Measurements from ENCODE around the gene FHL5. TPM values are rescaled to one million over a fixed set of nuclear protein-coding genes. Genes with fewer than 3 reads are reported as not detected.
"Not testable (repeated sequence)": the region's sequence is repeated elsewhere in the genome, so short reads cannot be mapped to it uniquely, and the experiment has no call there.

FHL5 gene
- polyA plus RNA-seq, 4 donors = 0.30 to 7.6 (median 1.4) TPM; not detected in 1

GRCh38 chr6:96537726-96538125 is 25.2 kb upstream of the FHL5 start:
- Histone ChIP-seq H3K9me3 (ENCODE audit: control insufficient read depth in 2 of 2, insufficient read depth in 1 of 2, low read depth in 1 of 2, low read length in 1 of 2) (no peaks in the 10 kb centered on the region), H3K27ac (ENCODE audit: low read depth in 1 of 3, low read length in 2 of 3) (no peak overlapping the region), H3K4me1 (ENCODE audit: control insufficient read depth in 3 of 3, insufficient read depth in 2 of 3, low read depth in 1 of 3, low read length in 2 of 3) (no peaks in the 10 kb centered on the region), H3K36me3 (ENCODE audit: control insufficient read depth in 3 of 3, insufficient read depth in 2 of 3, low read depth in 1 of 3, low read length in 3 of 3) (peaks cover 0 to 9% (median 2%) of the 10 kb centered on the region in 3 donors), H3K27me3 (ENCODE audit: control insufficient read depth in 3 of 3, insufficient read depth in 3 of 3, low read length in 3 of 3) (no peaks in the 10 kb centered on the region), H3K4me3 (ENCODE audit: low read depth in 1 of 3, low read length in 3 of 3) (no peak overlapping the region)
- no peak for DNase-seq
- FAIRE-seq = no peak
- 63 to 73% (median 64%) methylated on average over 5 of the region's 5 CpGs for WGBS, 3 donors

- H3K27me3 ChIP-seq (ENCODE audit: control insufficient read depth in 3 of 3, insufficient read depth in 3 of 3, low read length in 3 of 3) = no peaks in the 10 kb centered on the region
- no peak overlapping the region for H3K4me3 ChIP-seq (ENCODE audit: low read depth in 1 of 3, low read length in 3 of 3)
- H3K9me3 ChIP-seq (ENCODE audit: control insufficient read depth in 2 of 2, insufficient read depth in 1 of 2, low read depth in 1 of 2, low read length in 1 of 2) = no peaks in the 10 kb centered on the region
- peaks cover 0 to 12% (median 2%) of the 10 kb centered on the region in 3 donors for H3K36me3 ChIP-seq (ENCODE audit: control insufficient read depth in 3 of 3, insufficient read depth in 2 of 3, low read depth in 1 of 3, low read length in 3 of 3)
- DNase-seq (no peak), FAIRE-seq (no peak)
- H3K4me1 ChIP-seq (ENCODE audit: control insufficient read depth in 3 of 3, insufficient read depth in 2 of 3, low read depth in 1 of 3, low read length in 2 of 3) = no peaks in the 10 kb centered on the region
- no peak overlapping the region for H3K27ac ChIP-seq (ENCODE audit: low read depth in 1 of 3, low read length in 2 of 3)
Measured at GRCh38 chr6:96542702-96543101, 20.2 kb upstream of the FHL5 start.

DNA sequence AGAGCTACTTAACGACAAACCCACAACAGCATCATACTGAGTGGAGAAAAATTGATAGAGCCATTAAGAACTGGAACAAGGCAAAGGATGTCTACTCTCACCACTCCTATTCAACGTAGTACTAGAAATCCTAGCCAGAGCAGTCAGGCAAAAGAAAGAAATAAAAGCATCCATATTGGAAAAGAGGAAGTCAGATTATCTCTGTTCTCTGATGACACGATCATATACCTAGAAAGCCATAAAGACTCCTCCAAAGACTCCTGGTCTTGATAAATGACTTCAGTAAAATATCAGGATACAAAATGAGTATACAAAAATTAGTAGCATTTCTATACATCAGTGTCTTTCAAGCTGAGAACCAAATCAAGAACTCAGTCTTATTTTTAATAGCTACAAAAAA is 17.0 kb upstream of the FHL5 start:
- WGBS, 3 donors = 97 to 100% (median 97%) methylated on average over 3 of the region's 3 CpGs
- Histone ChIP-seq H3K27ac (ENCODE audit: low read depth in 1 of 3, low read length in 2 of 3) (no peak overlapping the region), H3K4me1 (ENCODE audit: control insufficient read depth in 3 of 3, insufficient read depth in 2 of 3, low read depth in 1 of 3, low read length in 2 of 3) (no peaks in the 10 kb centered on the region), H3K36me3 (ENCODE audit: control insufficient read depth in 3 of 3, insufficient read depth in 2 of 3, low read depth in 1 of 3, low read length in 3 of 3) (peaks cover 0 to 7% (median 3%) of the 10 kb centered on the region in 3 donors), H3K27me3 (ENCODE audit: control insufficient read depth in 3 of 3, insufficient read depth in 3 of 3, low read length in 3 of 3) (no peaks in the 10 kb centered on the region), H3K9me3 (ENCODE audit: control insufficient read depth in 2 of 2, insufficient read depth in 1 of 2, low read depth in 1 of 2, low read length in 1 of 2) (no peaks in the 10 kb centered on the region), H3K4me3 (ENCODE audit: low read depth in 1 of 3, low read length in 3 of 3) (no peak overlapping the region)
- FAIRE-seq (no peak), DNase-seq (no peak)

DNA sequence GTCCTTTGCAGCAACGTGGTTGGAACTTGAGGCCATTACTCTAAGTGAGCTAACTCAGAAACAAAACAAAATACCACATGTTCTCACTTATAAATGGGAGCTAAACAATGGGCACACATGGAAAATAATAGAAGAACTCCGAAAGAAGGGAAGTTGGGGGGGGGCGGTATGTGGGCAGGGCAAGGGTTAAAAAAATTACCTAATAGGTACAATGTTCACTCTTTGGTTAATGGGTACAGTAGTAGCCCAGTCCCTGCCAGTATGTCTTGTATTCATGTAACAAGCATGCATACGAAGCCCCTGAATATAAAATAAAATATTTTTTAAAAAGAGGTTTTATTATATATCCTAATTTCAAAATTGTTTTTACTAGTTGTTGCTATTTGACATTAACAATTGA is 15.3 kb upstream of the FHL5 start:
- Histone ChIP-seq H3K27me3 (ENCODE audit: control insufficient read depth in 3 of 3, insufficient read depth in 3 of 3, low read length in 3 of 3) (no peaks in the 10 kb centered on the region), H3K4me1 (ENCODE audit: control insufficient read depth in 3 of 3, insufficient read depth in 2 of 3, low read depth in 1 of 3, low read length in 2 of 3) (no peaks in the 10 kb centered on the region), H3K4me3 (ENCODE audit: low read depth in 1 of 3, low read length in 3 of 3) (no peak overlapping the region), H3K27ac (ENCODE audit: low read depth in 1 of 3, low read length in 2 of 3) (no peak overlapping the region), H3K36me3 (ENCODE audit: control insufficient read depth in 3 of 3, insufficient read depth in 2 of 3, low read depth in 1 of 3, low read length in 3 of 3) (peaks cover 0 to 8% (median 5%) of the 10 kb centered on the region in 3 donors), H3K9me3 (ENCODE audit: control insufficient read depth in 2 of 2, insufficient read depth in 1 of 2, low read depth in 1 of 2, low read length in 1 of 2) (no peaks in the 10 kb centered on the region)
- WGBS, 3 donors = 95 to 98% (median 96%) methylated on average over 4 of the region's 4 CpGs
- no peak for DNase-seq
- no peak for FAIRE-seq

DNA sequence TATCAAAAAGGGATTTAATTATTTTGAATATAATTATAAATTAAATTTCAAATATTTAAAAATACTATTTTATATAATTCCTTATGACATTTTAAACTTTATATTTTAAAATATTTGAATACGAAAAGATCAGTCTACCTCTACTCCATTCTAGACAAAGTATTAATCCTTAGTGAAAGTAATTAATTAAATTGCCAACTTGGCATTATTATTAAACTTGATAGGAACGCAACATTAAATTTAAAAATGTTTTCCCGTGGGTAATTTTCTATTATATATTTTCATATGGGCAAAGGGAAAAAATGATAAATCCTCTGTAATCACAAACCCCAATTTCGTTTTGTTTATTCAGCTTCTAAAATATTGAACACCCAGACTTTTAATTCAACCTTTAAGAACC is 8.4 kb upstream of the FHL5 start:
- FAIRE-seq = no peak
- Histone ChIP-seq H3K36me3 (ENCODE audit: control insufficient read depth in 3 of 3, insufficient read depth in 2 of 3, low read depth in 1 of 3, low read length in 3 of 3) (peaks cover 3 to 8% (median 5%) of the 10 kb centered on the region in 3 donors), H3K4me1 (ENCODE audit: control insufficient read depth in 3 of 3, insufficient read depth in 2 of 3, low read depth in 1 of 3, low read length in 2 of 3) (no peaks in the 10 kb centered on the region), H3K9me3 (ENCODE audit: control insufficient read depth in 2 of 2, insufficient read depth in 1 of 2, low read depth in 1 of 2, low read length in 1 of 2) (no peaks in the 10 kb centered on the region), H3K27me3 (ENCODE audit: control insufficient read depth in 3 of 3, insufficient read depth in 3 of 3, low read length in 3 of 3) (no peaks in the 10 kb centered on the region), H3K4me3 (ENCODE audit: low read depth in 1 of 3, low read length in 3 of 3) (no peak overlapping the region), H3K27ac (ENCODE audit: low read depth in 1 of 3, low read length in 2 of 3) (no peak overlapping the region)
- 93 to 95% (median 95%) methylated on average over 4 of the region's 4 CpGs for WGBS, 3 donors
- no peak for DNase-seq

- 94 to 97% (median 96%) methylated on average over 2 of the region's 2 CpGs for WGBS, 3 donors
- not testable (repeated sequence) for H3K9me3 ChIP-seq (ENCODE audit: control insufficient read depth in 2 of 2, insufficient read depth in 1 of 2, low read depth in 1 of 2, low read length in 1 of 2); FAIRE-seq; H3K36me3 ChIP-seq (ENCODE audit: control insufficient read depth in 3 of 3, insufficient read depth in 2 of 3, low read depth in 1 of 3, low read length in 3 of 3); H3K4me1 ChIP-seq (ENCODE audit: control insufficient read depth in 3 of 3, insufficient read depth in 2 of 3, low read depth in 1 of 3, low read length in 2 of 3); H3K4me3 ChIP-seq (ENCODE audit: low read depth in 1 of 3, low read length in 3 of 3); H3K27me3 ChIP-seq (ENCODE audit: control insufficient read depth in 3 of 3, insufficient read depth in 3 of 3, low read length in 3 of 3); H3K27ac ChIP-seq (ENCODE audit: low read depth in 1 of 3, low read length in 2 of 3); DNase-seq
Measured at GRCh38 chr6:96559740-96560139, 3.2 kb upstream of the FHL5 start.

DNA sequence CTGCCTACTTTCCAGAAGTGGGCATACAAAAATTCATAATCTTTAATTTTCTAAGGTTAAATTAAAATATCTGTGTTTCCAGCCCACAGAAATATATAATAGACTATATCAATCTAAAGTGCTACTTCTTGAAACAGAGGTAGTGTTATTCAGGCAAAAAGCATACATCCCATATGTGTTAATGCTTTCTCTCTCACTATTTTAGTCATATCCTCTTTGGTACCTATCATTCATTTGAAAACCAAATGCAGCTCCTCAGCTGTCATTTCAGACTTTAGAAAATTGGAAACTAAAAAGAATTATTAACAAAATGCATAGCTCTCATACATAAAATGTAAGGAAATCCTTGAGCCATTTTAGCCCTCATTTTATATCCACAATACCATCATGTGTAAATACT is 925 bp downstream of the FHL5 start:
- Histone ChIP-seq H3K4me3 (ENCODE audit: low read depth in 1 of 3, low read length in 3 of 3) (no peak overlapping the region), H3K4me1 (ENCODE audit: control insufficient read depth in 3 of 3, insufficient read depth in 2 of 3, low read depth in 1 of 3, low read length in 2 of 3) (no peaks in the 10 kb centered on the region), H3K9me3 (ENCODE audit: control insufficient read depth in 2 of 2, insufficient read depth in 1 of 2, low read depth in 1 of 2, low read length in 1 of 2) (no peaks in the 10 kb centered on the region), H3K27me3 (ENCODE audit: control insufficient read depth in 3 of 3, insufficient read depth in 3 of 3, low read length in 3 of 3) (no peaks in the 10 kb centered on the region), H3K27ac (ENCODE audit: low read depth in 1 of 3, low read length in 2 of 3) (no peak overlapping the region), H3K36me3 (ENCODE audit: control insufficient read depth in 3 of 3, insufficient read depth in 2 of 3, low read depth in 1 of 3, low read length in 3 of 3) (no peaks in the 10 kb centered on the region)
- DNase-seq = no peak
- no peak for FAIRE-seq

DNA sequence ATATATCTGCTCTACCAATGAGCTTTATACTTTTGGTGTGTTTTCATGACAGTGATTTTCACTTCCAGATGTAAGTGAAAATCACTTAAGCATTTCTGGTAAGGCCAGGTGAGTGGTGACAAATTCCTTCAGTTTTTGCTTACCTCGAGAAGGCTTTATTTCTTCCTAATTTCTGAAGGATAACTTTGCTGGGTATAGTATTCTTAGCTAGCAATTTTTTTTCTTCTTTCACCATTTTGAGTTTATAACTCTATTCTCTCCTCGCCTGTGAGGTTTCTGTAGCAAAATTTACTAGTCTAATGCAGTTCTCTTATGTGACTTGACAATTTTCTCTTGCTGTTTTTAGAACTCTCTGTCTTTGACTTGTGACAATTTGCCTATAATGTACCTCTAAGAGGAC is 7.1 kb downstream of the FHL5 start:
- no peak overlapping the region for H3K4me3 ChIP-seq (ENCODE audit: low read depth in 1 of 3, low read length in 3 of 3)
- H3K36me3 ChIP-seq (ENCODE audit: control insufficient read depth in 3 of 3, insufficient read depth in 2 of 3, low read depth in 1 of 3, low read length in 3 of 3) = no peaks in the 10 kb centered on the region
- no peaks in the 10 kb centered on the region for H3K4me1 ChIP-seq (ENCODE audit: control insufficient read depth in 3 of 3, insufficient read depth in 2 of 3, low read depth in 1 of 3, low read length in 2 of 3)
- no peak overlapping the region for H3K27ac ChIP-seq (ENCODE audit: low read depth in 1 of 3, low read length in 2 of 3)
- FAIRE-seq (no peak), DNase-seq (no peak)
- 78 to 80% (median 80%) methylated on average over 2 of the region's 2 CpGs for WGBS, 3 donors
- peaks cover 0 to 12% of the 10 kb centered on the region in 2 donors for H3K9me3 ChIP-seq (ENCODE audit: control insufficient read depth in 2 of 2, insufficient read depth in 1 of 2, low read depth in 1 of 2, low read length in 1 of 2)
- H3K27me3 ChIP-seq (ENCODE audit: control insufficient read depth in 3 of 3, insufficient read depth in 3 of 3, low read length in 3 of 3) = no peaks in the 10 kb centered on the region

DNA sequence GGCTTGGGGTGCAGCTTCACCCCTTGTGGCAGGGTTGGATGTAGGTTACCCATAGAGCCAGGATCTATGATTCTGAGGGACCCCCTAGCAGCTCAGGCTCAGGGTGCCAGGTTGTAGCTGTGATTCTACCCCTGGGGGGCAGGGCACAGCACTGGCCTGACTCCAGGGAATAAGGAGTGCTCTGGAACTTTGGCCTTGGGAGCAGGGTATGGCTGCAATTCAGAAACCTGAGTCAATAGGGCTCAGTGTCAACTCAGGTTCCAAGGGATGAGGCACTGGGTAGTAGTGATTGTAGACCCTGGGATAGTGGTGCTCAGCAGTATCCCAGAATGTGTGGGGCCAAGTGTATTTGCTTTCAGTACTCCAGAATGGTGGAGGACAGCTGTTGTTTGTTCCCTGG is 8.6 kb downstream of the FHL5 start:
- FAIRE-seq = no peak
- Histone ChIP-seq H3K9me3 (ENCODE audit: control insufficient read depth in 2 of 2, insufficient read depth in 1 of 2, low read depth in 1 of 2, low read length in 1 of 2) (peaks cover 0 to 12% of the 10 kb centered on the region in 2 donors), H3K36me3 (ENCODE audit: control insufficient read depth in 3 of 3, insufficient read depth in 2 of 3, low read depth in 1 of 3, low read length in 3 of 3) (no peaks in the 10 kb centered on the region), H3K27ac (ENCODE audit: low read depth in 1 of 3, low read length in 2 of 3) (no peak overlapping the region), H3K4me3 (ENCODE audit: low read depth in 1 of 3, low read length in 3 of 3) (no peak overlapping the region), H3K27me3 (ENCODE audit: control insufficient read depth in 3 of 3, insufficient read depth in 3 of 3, low read length in 3 of 3) (no peaks in the 10 kb centered on the region), H3K4me1 (ENCODE audit: control insufficient read depth in 3 of 3, insufficient read depth in 2 of 3, low read depth in 1 of 3, low read length in 2 of 3) (no peaks in the 10 kb centered on the region)
- DNase-seq = no peak

Measured in small intestine (tissue), 7 donors.